Activated CD8-positive, alpha-beta memory T cell treated with anti-CD3 and anti-CD28 coated beads for 24 hours (primary cell): ENCODE data around the gene TCN2.
"Not testable (repeated sequence)": the region's sequence is repeated elsewhere in the genome, so short reads cannot be mapped to it uniquely, and the experiment has no call there.

Source experiments
- DNase-seq: peaks from one replicate; pipeline ENCODE4 v3.0.0-alpha.2; 2020

Gene TCN2

GRCh38 chr22:30606455-30607299 lies at the start of gene TCN2:
Gene TCN2 (plus strand): TSS chr22:30607174. CDS start chr22:30607332, 158 bp downstream.
- DNase-seq = peak; percentile 70

GRCh38 chr22:30557243-30557642 lies 49.7 kb upstream of the TCN2 start:
- no peak for DNase-seq

- no peak for DNase-seq
These were observed 47.1 kb upstream of the TCN2 start for GRCh38 chr22:30559889-30560288.

- DNase-seq = not testable (repeated sequence)
These were observed 46.3 kb upstream of the TCN2 start for GRCh38 chr22:30560643-30561202.

GRCh38 chr22:30561402-30562189 lies 45.4 kb upstream of the TCN2 start:
- no peak for DNase-seq

- DNase-seq = no peak
These were observed 44.6 kb upstream of the TCN2 start for GRCh38 chr22:30562366-30562765.

GRCh38 chr22:30564045-30564760 lies 42.8 kb upstream of the TCN2 start:
- no peak for DNase-seq

GRCh38 chr22:30564761-30565119 lies 42.2 kb upstream of the TCN2 start:
- DNase-seq = no peak

- no peak for DNase-seq
These were observed 41.6 kb upstream of the TCN2 start for GRCh38 chr22:30565341-30565740.

GRCh38 chr22:30566125-30566524 lies 40.8 kb upstream of the TCN2 start:
- no peak for DNase-seq

GRCh38 chr22:30567277-30567676 lies 39.7 kb upstream of the TCN2 start:
- not testable (repeated sequence) for DNase-seq

- DNase-seq = no peak
These were observed 38.7 kb upstream of the TCN2 start for GRCh38 chr22:30568137-30568805.

- DNase-seq = no peak
These were observed 37.2 kb upstream of the TCN2 start for GRCh38 chr22:30569674-30570202.

GRCh38 chr22:30572210-30572609 lies 34.8 kb upstream of the TCN2 start:
- DNase-seq = no peak

- DNase-seq = no peak
These were observed 34.0 kb upstream of the TCN2 start for GRCh38 chr22:30572840-30573593.

GRCh38 chr22:30573594-30574094 lies 33.3 kb upstream of the TCN2 start:
- DNase-seq = no peak

- no peak for DNase-seq
These were observed 32.6 kb upstream of the TCN2 start, which contains the start of gene GAL3ST1 for GRCh38 chr22:30574095-30574981. Gene GAL3ST1 (minus strand): TSS chr22:30574665. CDS start chr22:30557392, 17,273 bp downstream.

GRCh38 chr22:30574997-30575671 lies 31.8 kb upstream of the TCN2 start:
- no peak for DNase-seq

GRCh38 chr22:30575859-30576258 lies 31.1 kb upstream of the TCN2 start:
- no peak for DNase-seq
